ENCODE data around the gene ABCA7. TPM values are rescaled to one million over a fixed set of nuclear protein-coding genes. Genes with fewer than 3 reads are reported as not detected.

The ABCA7 gene, protein sequence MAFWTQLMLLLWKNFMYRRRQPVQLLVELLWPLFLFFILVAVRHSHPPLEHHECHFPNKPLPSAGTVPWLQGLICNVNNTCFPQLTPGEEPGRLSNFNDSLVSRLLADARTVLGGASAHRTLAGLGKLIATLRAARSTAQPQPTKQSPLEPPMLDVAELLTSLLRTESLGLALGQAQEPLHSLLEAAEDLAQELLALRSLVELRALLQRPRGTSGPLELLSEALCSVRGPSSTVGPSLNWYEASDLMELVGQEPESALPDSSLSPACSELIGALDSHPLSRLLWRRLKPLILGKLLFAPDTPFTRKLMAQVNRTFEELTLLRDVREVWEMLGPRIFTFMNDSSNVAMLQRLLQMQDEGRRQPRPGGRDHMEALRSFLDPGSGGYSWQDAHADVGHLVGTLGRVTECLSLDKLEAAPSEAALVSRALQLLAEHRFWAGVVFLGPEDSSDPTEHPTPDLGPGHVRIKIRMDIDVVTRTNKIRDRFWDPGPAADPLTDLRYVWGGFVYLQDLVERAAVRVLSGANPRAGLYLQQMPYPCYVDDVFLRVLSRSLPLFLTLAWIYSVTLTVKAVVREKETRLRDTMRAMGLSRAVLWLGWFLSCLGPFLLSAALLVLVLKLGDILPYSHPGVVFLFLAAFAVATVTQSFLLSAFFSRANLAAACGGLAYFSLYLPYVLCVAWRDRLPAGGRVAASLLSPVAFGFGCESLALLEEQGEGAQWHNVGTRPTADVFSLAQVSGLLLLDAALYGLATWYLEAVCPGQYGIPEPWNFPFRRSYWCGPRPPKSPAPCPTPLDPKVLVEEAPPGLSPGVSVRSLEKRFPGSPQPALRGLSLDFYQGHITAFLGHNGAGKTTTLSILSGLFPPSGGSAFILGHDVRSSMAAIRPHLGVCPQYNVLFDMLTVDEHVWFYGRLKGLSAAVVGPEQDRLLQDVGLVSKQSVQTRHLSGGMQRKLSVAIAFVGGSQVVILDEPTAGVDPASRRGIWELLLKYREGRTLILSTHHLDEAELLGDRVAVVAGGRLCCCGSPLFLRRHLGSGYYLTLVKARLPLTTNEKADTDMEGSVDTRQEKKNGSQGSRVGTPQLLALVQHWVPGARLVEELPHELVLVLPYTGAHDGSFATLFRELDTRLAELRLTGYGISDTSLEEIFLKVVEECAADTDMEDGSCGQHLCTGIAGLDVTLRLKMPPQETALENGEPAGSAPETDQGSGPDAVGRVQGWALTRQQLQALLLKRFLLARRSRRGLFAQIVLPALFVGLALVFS (N-terminal part only)
- 5.3 and 7.9 TPM in 2 replicates for total RNA-seq

GRCh38 chr19:1039646-1040475, at the start of gene ABCA7:
Gene ABCA7, plus strand, starts transcription at chr19:1040107. Its CDS starts 1,255 bp downstream, at chr19:1041362.

GRCh38 chr19:1000095-1000494, 39.8 kb upstream of the ABCA7 start, which contains the start of gene GRIN3B:
Gene GRIN3B, plus strand, starts transcription at chr19:1000419. Its CDS starts 19 bp downstream, at chr19:1000438.

GRCh38 chr19:1020868-1021425, 19.0 kb upstream of the ABCA7 start, which contains the start of gene TMEM259:
Gene TMEM259, minus strand, starts transcription at chr19:1021123. Its CDS starts 127 bp downstream, at chr19:1020996.

GRCh38 chr19:1025960-1026782, 13.7 kb upstream of the ABCA7 start, which contains the start of gene CNN2:
Gene CNN2, plus strand, starts transcription at chr19:1026608. Its CDS starts 54 bp downstream, at chr19:1026662.

GRCh38 chr19:1066748-1067340, 26.9 kb downstream of the ABCA7 start, which contains the start of gene ARHGAP45:
Gene ARHGAP45, plus strand, starts transcription at chr19:1067167. Its CDS starts 239 bp downstream, at chr19:1067406.

DNA sequence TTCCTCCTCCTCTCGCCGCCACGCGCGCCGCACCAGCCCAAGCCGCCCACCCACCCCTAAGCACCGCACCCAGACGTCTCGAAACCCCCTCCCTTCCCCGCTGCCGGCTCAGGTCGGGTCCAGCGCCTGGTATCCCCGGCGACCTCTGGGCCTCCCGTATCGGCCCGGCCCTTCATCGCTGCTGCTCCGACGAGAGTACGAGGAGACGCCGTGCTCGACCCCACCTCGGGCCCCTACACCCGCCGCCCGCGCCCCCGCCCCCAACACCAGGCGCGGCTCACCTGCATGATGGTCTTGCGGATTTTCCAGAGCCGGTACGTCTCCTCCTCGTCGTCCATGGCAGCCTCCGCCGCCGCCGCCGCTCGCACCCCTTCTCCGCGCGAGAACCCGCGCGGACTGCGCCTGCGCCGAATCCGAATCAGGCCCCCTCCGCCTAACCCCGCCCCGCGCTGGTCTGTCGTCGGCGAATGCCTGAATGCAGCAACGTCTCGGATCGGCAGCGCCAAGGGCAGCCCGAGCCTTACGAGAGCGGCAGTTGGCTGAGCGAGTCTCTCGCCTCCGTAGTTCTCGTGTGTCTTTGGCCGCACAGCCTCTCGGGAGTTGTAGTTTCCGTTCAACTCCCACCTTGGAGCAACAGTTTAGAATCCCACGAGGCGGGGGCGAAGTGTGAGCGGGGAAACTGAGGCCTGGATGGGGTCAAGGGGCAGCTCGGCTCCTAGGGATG, 55.2 kb downstream of the ABCA7 start, which contains the start of gene POLR2E:
TSS of gene POLR2E (minus strand) at position 398 of the 724 bp plus-strand sequence. CDS start at position 338, 60 bp downstream.

GRCh38 chr19:1103708-1104310, 63.9 kb downstream of the ABCA7 start, which contains the start of gene GPX4:
Gene GPX4, plus strand, starts transcription at chr19:1103994. Its CDS starts 50 bp downstream, at chr19:1104044.

Other genes with a start within 250 kb of the ABCA7 start
- 94.7 and 108 TPM in 2 replicates for gene PTBP1, start 242.7 kb upstream of the ABCA7 start, total RNA-seq
- 0.48 TPM in 1 of 2 replicates, not detected in the other for gene PLPPR3, start 218.2 kb upstream of the ABCA7 start, total RNA-seq
- 0.24 TPM in 1 of 2 replicates, not detected in the other for gene AZU1, start 212.3 kb upstream of the ABCA7 start, total RNA-seq
- not detected in 2 replicates for gene PRTN3, start 199.1 kb upstream of the ABCA7 start, total RNA-seq
- not detected in 2 replicates for gene ELANE, start 187.8 kb upstream of the ABCA7 start, total RNA-seq
- 8.5 and 8.9 TPM in 2 replicates for gene CFD, start 180.4 kb upstream of the ABCA7 start, total RNA-seq
- 15.1 and 18.6 TPM in 2 replicates for gene MED16, start 146.9 kb upstream of the ABCA7 start, total RNA-seq
- gene RNU6-9, start 146.6 kb upstream of the ABCA7 start, total RNA-seq: not detected in 2 replicates
- gene R3HDM4, start 126.9 kb upstream of the ABCA7 start, total RNA-seq: 45.4 and 52.8 TPM in 2 replicates
- gene KISS1R, start 122.8 kb upstream of the ABCA7 start, total RNA-seq: 0.43 TPM in 1 of 2 replicates, not detected in the other
- 19.2 and 21.4 TPM in 2 replicates for gene ARID3A, start 114.1 kb upstream of the ABCA7 start, total RNA-seq
- gene WDR18, start 55.8 kb upstream of the ABCA7 start, total RNA-seq: 42.2 and 66.0 TPM in 2 replicates
- 0.85 and 1.2 TPM in 2 replicates for gene GRIN3B, start 39.7 kb upstream of the ABCA7 start, total RNA-seq
- 79.7 and 84.3 TPM in 2 replicates for gene TMEM259, start 19.0 kb upstream of the ABCA7 start, total RNA-seq
- not detected in 2 replicates for gene RNU6-2, start 18.6 kb upstream of the ABCA7 start, total RNA-seq
- gene CNN2, start 13.5 kb upstream of the ABCA7 start, total RNA-seq: 137 and 224 TPM in 2 replicates
- gene ARHGAP45, start 27.1 kb downstream of the ABCA7 start, total RNA-seq: 5.1 and 16.9 TPM in 2 replicates
- gene POLR2E, start 55.3 kb downstream of the ABCA7 start, total RNA-seq: 47.7 and 55.9 TPM in 2 replicates
- gene GPX4, start 63.9 kb downstream of the ABCA7 start, total RNA-seq: 444 and 452 TPM in 2 replicates
- 22.4 and 70.8 TPM in 2 replicates for gene SBNO2, start 134.2 kb downstream of the ABCA7 start, total RNA-seq
- 131 and 132 TPM in 2 replicates for gene STK11, start 165.7 kb downstream of the ABCA7 start, total RNA-seq
- 4.0 and 7.5 TPM in 2 replicates for gene CBARP, start 197.9 kb downstream of the ABCA7 start, total RNA-seq
- gene ATP5F1D, start 201.6 kb downstream of the ABCA7 start, total RNA-seq: 13.9 and 21.4 TPM in 2 replicates
- 12.8 and 30.7 TPM in 2 replicates for gene MIDN, start 208.5 kb downstream of the ABCA7 start, total RNA-seq
- gene CIRBP, start 229.2 kb downstream of the ABCA7 start, total RNA-seq: 114 and 137 TPM in 2 replicates
- 37.3 and 46.0 TPM in 2 replicates for gene FAM174C, start 235.4 kb downstream of the ABCA7 start, total RNA-seq
- gene EFNA2, start 245.8 kb downstream of the ABCA7 start, total RNA-seq: not detected in 2 replicates

Data from tracheal epithelial cell (primary cell).